ENCODE results near the gene MPP2.
"Not testable (repeated sequence)": the region's sequence is repeated elsewhere in the genome, so short reads cannot be mapped to it uniquely, and the experiment has no call there.

MPP2 gene

GRCh38 chr17:43907425-43907981, at the start of gene MPP2:
Gene MPP2 (minus strand): TSS chr17:43907536. CDS start chr17:43904460, 3,076 bp downstream.
- DNase-seq (ENCODE audit: low read depth), result peak; percentile 36

GRCh38 chr17:43956222-43956621, 48.9 kb upstream of the MPP2 start:
- DNase-seq (ENCODE audit: low read depth), result no peak

GRCh38 chr17:43953746-43954145, 46.4 kb upstream of the MPP2 start, which contains the start of gene PYY:
Gene PYY (minus strand): TSS chr17:43953940. CDS start chr17:43953483, 457 bp downstream.
- no peak for DNase-seq (ENCODE audit: low read depth)

- DNase-seq (ENCODE audit: low read depth), result no peak
Measured at GRCh38 chr17:43952724-43953666, 45.7 kb upstream of the MPP2 start.

- no peak for DNase-seq (ENCODE audit: low read depth)
Measured at GRCh38 chr17:43952351-43952723, 45.0 kb upstream of the MPP2 start.

- DNase-seq (ENCODE audit: low read depth), result no peak
Measured at GRCh38 chr17:43951750-43952149, 44.4 kb upstream of the MPP2 start.

- DNase-seq (ENCODE audit: low read depth), result no peak
Measured at GRCh38 chr17:43950554-43950953, 43.2 kb upstream of the MPP2 start.

- no peak for DNase-seq (ENCODE audit: low read depth)
Measured at GRCh38 chr17:43949781-43950180, 42.4 kb upstream of the MPP2 start.

- no peak for DNase-seq (ENCODE audit: low read depth)
Measured at GRCh38 chr17:43946781-43947180, 39.4 kb upstream of the MPP2 start.

GRCh38 chr17:43945074-43945829, 37.9 kb upstream of the MPP2 start:
- no peak for DNase-seq (ENCODE audit: low read depth)

- no peak for DNase-seq (ENCODE audit: low read depth)
Measured at GRCh38 chr17:43942051-43942685, 34.8 kb upstream of the MPP2 start, which contains the start of gene PPY. Gene PPY (minus strand): TSS chr17:43942476. CDS start chr17:43941654, 822 bp downstream.

GRCh38 chr17:43940630-43941029, 33.3 kb upstream of the MPP2 start:
- no peak for DNase-seq (ENCODE audit: low read depth)

GRCh38 chr17:43939886-43940285, 32.5 kb upstream of the MPP2 start:
- no peak for DNase-seq (ENCODE audit: low read depth)

- not testable (repeated sequence) for DNase-seq (ENCODE audit: low read depth)
Measured at GRCh38 chr17:43939452-43939851, 32.1 kb upstream of the MPP2 start.

GRCh38 chr17:43938838-43939182, 31.5 kb upstream of the MPP2 start:
- no peak for DNase-seq (ENCODE audit: low read depth)

- DNase-seq (ENCODE audit: low read depth), result no peak
Measured at GRCh38 chr17:43936434-43936833, 29.1 kb upstream of the MPP2 start.

GRCh38 chr17:43935926-43936261, 28.6 kb upstream of the MPP2 start:
- no peak for DNase-seq (ENCODE audit: low read depth)

GRCh38 chr17:43935204-43935925, 28.0 kb upstream of the MPP2 start:
- DNase-seq (ENCODE audit: low read depth), result no peak

GRCh38 chr17:43932923-43933322, 25.6 kb upstream of the MPP2 start:
- DNase-seq (ENCODE audit: low read depth), result no peak

- DNase-seq (ENCODE audit: low read depth), result no peak
Measured at GRCh38 chr17:43932357-43932756, 25.0 kb upstream of the MPP2 start.

GRCh38 chr17:43931062-43931571, 23.8 kb upstream of the MPP2 start:
- no peak for DNase-seq (ENCODE audit: low read depth)
